ENCODE data around the gene STK32A.
"Not testable (repeated sequence)": the region's sequence is repeated elsewhere in the genome, so short reads cannot be mapped to it uniquely, and the experiment has no call there.

STK32A gene

DNA sequence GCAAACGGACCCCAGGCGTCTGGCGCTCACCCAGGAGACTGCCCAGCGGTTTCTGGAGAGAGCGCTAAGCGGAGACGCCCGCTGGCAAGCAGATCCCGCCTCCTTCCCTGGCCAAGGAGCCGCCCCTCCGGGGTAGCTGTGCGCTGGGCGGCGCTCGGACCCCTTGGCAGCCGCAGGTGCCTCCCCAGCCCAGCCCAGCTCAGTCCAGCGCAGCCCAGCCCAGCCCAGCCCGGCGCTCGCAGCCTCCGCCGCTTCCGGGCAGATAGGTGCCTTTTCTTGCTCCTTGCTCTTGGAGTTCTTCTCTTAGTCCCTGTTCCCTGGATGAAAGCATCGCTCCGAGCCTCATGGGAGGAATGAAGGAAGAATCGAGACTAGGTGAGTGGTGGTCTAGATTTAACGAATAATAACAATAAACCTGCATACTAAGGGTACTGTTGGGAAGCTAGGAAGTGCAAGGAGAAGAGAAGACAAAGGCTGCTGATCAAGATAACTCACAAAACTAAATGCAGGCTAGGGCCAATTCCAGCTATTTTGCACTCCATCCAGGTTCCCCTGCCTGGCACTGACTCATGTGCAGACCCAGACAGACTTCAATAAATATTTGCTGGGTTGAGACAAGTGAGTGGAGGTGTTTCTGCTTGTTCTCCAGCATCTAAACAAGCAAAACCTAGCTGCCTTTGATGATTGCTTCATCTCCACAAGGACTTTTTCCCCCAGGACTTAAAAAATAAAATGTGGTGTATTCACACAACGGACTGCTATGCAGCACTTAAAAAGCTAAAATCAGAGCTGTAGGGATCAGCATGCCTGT, at the start of gene STK32A:
STK32A (plus strand) TSS at position 202 of the 811 bp plus-strand sequence. CDS start 4,609 bp downstream, outside the sequence.
- no peak for DNase-seq

DNA sequence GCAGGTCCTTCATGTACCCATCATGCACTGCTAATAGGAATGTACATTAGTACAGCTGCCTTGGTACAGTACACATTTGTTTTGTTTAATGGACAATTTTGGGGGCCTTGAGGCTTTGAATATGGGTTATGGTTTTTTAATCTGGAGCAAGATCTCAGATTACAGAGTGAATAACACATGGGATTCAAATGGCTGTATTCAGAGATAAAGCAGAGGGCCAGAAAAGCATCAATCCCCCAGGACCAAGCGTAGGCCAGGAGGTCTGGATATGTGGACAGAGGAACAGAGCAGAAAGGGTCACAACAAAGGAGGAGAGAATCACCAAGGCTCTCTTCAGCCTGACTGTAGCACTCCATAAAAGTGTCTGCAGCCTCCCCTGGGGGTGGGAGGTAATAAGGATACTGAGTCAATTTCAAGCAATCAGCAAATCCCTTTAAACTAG, 47.7 kb upstream of the STK32A start:
- DNase-seq, result no peak

DNA sequence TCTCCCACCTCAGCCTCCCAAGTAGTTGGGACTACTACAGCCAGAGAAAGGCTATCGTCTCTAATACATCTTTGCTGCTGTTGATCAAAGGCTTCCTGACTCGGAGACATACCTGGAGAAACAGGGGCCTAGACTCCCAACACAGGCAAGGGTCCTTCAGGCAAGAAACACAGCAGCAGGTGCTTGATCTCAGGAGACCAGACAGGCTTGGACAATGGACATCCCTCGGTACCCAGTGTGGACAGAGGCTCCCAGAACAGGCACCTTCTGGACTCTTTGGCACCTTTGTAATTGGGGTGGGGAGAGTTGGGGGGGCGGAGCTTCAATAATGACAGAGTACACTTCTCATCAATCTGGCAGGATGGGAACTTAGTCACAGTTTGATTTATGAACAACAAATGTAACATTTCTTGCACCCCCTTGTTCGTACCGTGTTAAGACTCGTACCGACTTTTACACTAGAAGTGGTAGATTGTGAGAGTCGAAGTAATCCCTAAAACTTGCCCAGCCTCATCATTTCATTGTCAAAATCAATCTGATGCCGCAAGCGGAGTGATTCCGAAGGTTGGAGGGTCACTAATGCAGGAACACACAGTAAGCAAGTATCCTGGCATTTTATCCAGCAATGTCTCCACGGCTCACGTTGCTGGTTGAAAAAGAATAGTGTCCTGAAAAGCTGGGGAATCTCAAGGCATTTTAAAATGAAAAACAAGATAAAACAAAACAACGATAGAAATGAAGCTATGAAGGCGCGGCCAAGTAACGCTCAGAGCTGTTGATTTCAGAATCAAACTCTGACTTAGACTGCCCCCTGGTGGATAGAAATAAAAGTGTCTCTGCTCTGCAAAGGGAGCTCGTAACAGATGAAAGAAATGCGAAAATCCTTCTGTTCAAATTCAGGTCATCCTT, 46.4 kb upstream of the STK32A start:
- peak; percentile 46 for DNase-seq

DNA sequence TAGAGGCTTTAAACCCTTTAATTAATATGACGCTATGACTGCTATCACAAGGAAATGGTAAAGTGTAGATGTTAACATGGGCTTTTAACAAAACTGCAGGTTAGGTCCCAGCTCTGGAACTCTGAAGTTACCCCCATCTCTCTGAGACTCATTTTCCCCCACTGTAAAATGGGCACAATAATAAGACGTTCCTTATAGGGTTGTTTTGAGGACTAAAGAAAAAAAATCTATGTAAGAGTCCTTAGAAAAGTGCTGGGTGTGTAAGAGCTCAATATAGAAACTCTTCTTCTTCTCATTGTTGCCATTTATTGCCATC, 45.8 kb upstream of the STK32A start:
- no peak for DNase-seq

DNA sequence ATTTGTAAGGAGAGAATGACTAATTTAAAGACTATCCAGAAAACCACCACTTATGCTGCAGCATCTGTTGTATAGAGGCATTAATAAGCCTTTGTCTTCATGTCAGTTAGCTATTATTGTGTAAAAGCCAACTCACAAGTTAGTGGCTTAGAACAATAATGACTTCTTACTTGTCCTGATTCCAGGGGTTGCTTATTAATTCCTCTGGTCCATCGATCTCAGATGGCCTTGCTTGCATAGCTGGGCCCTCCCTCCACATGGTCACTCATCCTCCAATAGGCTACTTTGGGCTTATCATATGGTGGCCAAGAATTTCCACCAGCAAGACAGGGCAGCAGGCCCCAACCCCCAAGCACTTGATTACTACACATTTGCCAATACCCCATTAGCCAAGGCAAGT, 44.5 kb upstream of the STK32A start:
- no peak for DNase-seq

DNA sequence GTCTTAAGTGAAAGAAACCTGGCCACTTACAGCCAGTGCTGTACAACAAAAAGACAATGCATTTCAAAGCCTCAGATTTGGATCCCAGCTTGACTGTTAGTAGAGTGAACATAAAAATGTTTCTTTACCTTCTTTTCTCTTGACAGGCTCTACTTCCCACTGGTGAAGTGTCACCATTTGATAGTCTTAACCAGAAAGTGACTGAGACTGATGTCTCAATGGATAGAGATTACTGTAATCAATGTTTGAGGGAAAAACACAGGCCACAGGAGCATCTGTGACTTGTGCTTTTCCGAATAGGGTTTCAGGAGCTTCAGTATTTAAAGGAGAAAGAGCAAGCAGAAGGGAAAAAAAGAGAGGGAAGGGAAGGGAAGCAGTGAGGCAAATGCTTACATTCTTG, 41.7 kb upstream of the STK32A start:
- DNase-seq, result no peak

DNA sequence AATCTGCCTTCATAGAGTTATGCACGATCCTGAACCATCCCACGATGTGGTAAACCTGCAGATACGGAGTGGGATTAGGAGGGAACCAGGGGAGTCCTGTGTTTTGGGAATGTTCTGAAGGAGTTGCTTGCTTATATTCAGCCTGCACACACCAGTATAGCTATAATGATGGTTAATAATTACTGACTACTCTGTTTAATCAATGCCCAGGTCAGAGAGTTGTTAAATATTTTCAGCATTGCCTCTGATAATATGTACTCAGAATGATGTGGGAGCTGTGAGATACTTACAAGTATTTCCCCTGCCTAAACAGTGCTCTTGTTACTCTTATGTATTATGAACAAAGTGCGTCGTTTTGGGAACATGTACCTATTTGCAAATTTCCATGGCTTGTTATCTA, 34.8 kb upstream of the STK32A start:
- no peak for DNase-seq

DNA sequence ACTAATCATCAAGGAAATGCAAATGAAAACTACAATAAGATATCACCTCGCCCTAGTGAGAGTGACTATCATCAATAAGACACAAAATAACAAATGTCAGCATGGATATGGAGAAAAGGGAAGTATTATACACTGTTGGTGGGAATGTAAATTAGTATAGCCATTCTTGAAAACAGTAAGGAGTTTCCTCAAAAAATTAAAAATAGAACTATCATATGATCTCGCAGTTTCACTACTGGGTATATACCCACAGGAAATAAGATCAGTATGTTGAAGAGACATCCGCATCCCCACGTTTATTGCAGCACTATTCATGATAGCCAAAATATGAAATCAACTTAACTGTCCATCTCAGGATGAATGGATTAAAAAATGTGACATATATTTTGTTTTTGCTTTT, 31.6 kb upstream of the STK32A start:
- no peak for DNase-seq

DNA sequence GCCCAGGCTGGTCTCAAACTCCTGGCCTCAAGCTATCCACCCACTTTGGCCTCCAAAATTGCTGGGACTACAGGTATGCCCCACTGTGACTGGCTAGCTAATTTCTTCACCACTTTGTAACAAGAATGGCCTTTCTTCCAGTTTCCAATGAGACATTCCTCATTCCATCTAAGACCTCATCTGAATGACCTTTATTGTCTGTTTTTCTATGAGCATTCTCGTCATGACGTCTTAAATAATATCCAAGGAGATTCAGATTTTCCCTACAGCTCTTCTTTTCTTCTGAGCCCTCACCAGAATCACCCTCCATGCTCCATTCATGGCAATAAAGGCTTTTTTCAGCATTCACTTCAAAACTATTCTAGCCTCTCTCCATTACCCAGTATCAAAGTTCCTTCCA, 30.2 kb upstream of the STK32A start:
- no peak for DNase-seq

DNA sequence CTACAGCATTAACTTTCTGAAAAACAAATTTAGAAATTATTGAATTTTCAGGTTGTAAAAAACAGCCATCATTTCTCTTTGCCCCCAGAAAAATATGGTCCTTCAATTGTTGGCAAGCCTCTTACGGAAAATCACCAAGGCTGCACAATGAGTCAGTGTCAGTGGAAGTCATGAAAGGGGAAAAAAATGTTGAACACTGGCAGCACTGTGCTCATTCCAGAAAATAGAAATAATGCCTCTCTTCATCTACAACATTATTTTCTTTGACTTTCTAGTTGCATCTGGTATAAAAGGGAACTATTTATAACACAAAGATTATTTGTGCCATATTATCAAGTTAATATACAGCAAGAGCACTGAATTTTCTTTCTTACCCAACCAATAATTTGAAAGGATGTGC, 26.7 kb upstream of the STK32A start:
- DNase-seq, result no peak

DNA sequence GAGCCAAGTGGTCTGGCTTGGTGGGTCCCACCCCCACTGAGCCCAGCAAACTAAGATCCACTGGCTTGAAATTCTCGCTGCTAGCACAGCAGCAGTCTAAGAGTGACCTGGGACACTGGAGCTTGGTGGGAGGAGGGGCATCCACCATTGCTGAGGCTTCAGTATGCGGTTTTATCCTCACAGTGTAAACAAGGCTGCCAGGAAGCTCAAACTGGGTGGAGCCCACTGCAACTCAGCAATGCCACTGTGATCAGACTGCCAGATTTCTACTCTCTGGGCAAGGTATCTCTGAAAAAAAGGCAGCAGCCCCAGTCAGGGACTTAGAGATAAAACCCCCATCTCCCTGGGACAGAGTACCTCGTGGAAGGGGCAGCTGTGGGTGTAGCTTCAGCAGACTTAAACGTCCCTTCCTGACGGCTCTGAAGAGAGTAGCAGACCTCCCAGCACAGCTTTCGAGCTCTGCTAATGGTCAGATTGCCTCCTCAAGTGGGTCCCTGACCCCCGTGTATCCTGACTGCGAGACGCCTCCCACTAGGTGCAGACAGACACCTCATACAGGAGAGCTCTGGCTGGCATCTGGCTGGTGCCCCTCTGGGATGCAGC, 18.2 kb upstream of the STK32A start:
- DNase-seq, result no peak

DNA sequence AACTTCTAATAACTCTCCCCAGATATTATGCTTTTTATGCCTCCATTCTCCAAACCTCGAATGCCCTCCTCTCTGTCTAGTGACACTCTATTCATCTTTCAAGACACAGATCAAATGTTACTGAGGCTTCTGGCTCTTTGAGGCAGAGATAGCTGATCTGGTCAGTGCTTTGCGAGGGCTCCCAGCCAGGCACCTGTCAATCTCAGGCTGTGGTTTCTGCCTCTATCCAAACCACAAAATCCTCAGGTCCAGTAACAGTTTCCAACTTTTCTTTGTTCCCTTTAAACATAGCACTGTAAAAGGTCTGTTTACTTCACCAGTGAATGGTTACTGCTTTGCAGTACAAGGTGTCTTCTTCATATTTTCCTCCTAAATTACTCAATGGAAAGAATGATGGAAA, 11.5 kb upstream of the STK32A start:
- no peak for DNase-seq

DNA sequence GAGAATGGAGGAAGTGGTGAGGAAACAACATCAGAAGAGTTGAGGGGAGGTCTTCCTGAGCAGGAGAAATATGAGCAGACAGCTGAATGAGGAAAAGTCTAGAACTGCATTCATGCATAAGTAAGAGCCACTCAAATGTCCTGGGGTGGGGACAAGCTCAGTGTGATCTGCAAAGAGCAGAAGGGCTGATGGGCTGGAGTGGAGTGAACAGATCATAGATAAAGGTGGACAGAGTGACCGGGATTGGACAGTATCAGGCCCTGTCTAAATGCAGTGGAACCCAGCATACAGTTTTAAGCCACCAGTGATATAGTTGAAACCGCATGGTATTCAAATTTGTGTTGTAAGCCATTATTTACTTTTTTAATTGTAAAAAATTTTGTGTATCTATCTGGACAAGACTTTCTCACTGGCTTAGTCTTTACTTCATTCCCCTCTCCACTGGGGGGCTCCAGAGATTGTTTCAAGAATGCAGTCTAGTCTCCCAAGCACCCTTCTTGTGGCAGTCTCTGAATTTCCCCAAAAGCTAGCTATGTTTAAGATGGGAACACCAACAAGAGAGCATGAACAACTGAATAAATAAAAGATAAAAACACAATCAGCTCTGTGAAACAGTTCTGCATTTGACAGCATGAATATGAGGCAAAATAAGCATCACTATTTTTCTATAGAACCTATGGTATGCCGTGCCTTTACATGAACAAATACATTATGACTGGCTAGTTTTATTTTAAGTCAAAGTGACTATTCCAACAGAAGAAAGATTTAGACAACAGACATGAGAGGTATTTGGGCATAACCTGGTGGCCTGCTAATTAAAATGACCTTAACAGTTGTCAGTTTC, 10.7 kb upstream of the STK32A start:
- peak; percentile 49 for DNase-seq

DNA sequence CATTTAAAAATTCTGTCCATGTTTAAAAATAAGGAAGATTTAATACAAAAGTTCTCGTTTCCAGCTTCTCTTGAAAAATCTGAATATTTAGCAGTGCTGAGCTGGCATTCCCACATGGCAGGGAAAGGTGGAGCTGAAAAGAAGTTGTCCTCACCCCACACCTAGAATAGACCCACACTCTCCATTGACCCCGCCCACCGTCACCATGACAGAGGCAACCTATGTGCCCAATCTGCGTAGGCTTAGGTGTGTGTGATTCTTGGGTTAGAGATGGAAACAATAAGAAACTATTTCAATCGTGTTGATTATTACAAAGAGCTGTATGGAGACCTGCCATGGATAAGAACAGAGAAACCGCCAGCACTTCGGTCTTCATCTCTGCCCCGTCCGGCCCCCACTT, 8.9 kb upstream of the STK32A start:
- no peak for DNase-seq

DNA sequence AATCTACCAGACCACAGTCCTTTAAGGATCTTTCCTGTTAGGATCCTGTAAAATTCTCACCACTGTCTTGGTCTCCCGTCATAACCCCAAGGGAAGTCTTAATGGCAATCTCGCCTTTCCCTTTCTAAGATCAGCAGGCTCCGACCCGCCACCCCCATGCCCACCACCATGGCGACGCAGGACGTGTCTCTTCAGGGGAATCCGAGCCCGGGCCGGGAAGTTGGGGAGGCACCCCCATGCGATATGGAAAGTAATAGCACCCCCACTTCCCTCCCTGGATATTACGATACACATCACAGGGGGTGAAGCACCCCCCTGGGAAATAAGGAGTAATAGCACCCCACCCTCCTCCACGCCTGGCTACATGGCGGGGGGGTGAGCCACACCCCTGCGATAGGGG, 8.3 kb upstream of the STK32A start:
- DNase-seq, result no peak

DNA sequence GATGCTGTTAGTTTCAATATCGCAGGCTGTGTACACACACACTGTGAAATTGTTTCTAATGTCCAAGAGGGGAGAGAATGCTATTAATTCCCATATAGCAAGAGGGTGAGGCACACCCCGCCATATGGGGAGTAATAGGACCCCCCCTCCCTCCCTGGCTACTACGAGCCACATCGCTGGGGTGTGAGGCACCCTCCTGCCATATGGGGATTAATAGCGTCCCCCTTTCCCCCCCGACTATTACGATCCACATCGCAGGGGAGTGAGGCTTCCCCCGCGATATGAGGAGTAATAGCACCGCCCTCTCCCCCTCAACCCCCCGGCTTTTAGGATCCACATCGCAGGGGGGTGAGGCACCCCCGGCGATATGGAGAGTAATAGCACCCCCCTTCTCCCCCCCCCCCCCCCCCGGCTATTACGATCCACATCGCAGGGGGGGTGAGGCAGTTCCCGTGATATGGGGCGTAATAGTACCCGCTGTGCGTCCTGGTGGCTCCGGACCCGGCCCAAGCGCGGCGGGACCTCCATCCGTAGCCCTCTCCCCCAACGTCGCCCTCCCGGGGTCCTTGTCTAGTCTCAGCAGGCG, 494 bp upstream of the STK32A start:
- no peak for DNase-seq

DNA sequence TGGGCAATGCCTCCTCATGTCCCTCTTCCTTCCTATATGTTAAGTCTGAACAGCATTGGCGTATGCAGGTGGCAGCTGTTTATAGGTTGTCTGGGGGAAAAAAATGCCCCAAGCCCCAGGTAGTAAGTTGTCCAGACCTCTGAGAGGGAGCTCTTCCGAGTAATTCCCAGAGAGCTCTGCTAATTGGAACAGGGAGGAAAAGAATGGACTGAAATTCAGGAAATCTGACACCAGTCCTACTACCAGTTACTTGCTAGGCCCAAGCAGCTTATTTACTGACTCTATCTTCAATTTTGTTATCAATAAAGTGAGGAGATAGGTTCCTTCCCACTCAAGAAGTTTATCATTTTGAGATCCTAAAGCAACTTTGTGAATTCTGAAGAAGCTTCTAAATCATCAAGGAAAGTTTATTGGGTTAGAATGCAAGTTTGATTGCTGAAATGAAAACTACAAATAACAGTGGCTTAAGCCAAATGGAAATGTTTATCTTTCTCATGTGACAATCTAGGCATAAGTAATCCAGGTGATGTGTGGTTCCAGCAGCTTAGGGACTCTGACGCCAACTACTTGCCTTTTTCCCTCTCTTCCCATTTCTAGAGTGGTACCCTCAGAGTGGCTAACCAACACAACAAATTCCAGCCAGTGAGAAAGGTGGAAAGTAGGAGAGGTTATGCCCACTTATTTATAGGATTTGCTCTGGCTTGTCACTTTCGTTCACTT, 5.6 kb downstream of the STK32A start:
- no peak for DNase-seq

DNA sequence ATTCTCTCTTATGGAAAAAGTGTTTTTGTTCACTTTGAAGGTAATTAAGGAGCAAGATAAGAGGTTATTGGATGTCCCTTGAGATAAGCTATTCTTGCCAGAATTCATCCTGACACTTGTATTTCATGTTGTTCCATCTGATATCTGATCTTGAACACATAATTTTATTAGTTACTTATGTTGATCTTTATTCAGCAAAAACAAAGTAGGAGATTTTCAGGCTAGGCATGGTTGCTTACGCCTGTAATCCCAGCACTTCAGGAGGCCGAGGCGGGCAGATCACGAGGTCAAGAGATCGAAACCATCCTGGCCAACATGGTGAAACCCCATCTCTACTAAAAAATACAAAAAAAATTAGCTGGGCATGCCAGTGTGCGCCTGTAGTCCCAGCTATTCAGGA, 8.4 kb downstream of the STK32A start:
- DNase-seq, result not testable (repeated sequence)

DNA sequence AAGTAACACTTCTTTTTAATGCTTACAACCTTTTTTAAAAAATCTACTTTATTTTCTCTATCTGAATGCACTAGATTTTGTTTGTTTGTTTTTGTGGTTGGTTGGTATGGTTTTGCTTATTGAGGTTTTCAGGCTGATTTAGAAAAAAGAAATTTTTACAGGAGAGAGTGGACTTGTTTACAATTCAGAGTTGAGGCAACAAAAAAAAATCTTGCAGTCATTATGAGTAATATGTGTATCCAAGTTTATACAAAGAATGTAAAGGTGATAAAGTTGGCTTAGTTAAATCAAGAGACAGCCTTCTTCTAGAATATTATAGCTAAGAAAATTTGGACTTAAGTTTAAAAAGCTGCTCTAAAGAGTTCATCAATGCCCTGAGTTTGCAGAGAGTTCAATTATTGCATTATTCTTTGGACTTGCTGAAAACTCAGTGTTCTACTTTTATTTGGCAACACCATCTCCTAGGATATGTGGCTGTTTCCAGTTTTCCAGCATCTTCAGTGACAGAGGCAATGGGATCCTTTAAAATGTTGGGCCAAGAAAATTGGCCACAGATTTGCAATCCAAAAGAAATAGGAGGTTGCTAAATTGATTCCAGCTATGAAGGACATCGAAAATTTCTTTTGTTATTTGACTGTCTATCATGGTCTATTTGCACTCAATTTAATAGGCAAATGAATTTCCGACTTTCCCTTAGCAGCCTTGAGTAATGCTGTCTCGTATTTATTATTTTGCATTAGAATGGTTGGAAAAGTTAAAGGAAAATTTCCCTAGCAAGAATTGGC, 10.7 kb downstream of the STK32A start:
- no peak for DNase-seq

DNA sequence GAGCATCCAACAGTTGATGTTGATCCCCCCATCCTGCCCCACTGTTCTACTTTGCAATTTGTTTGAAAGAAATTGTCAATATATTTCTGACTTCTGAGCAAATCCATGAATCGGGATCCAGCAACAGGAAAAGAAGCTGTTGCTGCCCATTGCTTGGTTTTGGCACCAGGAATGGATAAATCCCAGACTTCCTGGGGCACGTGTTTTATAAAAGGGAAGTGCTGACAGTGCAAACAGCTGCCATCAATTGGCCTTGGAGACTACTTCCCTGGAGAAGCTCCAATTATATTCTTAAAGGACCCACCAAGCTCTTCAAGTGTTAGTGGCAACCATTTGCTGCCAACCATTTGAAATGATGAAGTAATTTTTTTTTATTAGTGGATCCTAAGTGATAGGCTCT, 13.7 kb downstream of the STK32A start:
- DNase-seq, result no peak

DNA sequence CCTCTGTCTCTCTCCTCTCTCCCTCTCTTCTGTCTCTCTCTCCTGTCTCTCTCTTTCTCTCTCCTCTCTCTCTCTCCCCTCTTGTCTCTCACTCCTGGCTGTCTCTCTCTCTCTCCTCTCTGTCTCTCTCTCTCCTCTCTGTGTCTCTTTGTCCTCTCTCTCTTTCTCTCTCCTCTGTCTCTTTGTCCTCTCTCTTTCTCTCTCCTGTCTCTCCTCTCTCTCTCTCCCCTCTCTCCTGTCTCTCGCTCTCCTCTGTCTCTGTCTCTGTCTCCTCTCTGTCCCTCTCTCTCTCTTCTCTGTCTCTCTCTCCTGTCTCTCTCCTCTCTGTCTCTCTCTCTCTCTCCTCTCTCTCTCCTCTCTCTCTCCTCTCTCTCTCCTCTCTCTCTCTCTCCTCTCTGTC, 25.0 kb downstream of the STK32A start:
- no peak for DNase-seq
